Adrenal gland (tissue), 5 donors: ENCODE data around the gene POFUT1.

ENCODE experiments used
- CTCF ChIP-seq, 6 experiments: fragments of 450-650 bp in 4 of 6; fragments of 200-600 bp in 2 of 6; sonication (generic) in 1 of 6; IDR thresholded peaks; 1 replicate in 5 of 6; 2 replicates in 1 of 6; pipeline versions ENCODE4 v1.5.1 to v1.8.0; 2016 to 2021; ENCODE audit warnings: antibody characterized with exemption in 6 of 6, mild to moderate bottlenecking in 2 of 6, moderate library complexity in 1 of 6
- POLR2A ChIP-seq, 2 donors: fragments of 450-650 bp; IDR thresholded peaks; one replicate each; pipeline ENCODE4 v1.6.1; 2017; ENCODE audit warnings: antibody characterized with exemption in 2 of 2, mild to moderate bottlenecking in 2 of 2, moderate library complexity in 1 of 2
- donor health status: DM: no; HTN: no; CAD: no.

DNA sequence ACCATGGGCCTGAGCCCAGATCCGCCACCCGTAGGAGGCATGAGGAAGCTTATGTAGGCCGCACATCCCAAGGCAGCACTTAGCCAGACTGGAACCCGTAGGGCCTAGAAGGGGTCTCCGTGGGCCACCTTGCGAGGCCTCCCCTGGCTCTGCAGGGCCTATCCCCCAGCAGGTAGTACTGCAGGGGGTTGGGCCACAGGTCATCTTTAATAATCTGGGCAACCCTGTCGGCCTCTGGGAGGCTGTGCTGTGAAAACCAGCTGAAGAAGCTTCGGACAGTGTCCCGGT is 18.6 kb upstream of the POFUT1 start:
- TF ChIP-seq POLR2A (IDR thresholded peaks at IDR 0.05) (no peak), CTCF (IDR thresholded peaks at IDR 0.05) (no peak)
